ENCODE data around the gene RNF112.

DNA sequence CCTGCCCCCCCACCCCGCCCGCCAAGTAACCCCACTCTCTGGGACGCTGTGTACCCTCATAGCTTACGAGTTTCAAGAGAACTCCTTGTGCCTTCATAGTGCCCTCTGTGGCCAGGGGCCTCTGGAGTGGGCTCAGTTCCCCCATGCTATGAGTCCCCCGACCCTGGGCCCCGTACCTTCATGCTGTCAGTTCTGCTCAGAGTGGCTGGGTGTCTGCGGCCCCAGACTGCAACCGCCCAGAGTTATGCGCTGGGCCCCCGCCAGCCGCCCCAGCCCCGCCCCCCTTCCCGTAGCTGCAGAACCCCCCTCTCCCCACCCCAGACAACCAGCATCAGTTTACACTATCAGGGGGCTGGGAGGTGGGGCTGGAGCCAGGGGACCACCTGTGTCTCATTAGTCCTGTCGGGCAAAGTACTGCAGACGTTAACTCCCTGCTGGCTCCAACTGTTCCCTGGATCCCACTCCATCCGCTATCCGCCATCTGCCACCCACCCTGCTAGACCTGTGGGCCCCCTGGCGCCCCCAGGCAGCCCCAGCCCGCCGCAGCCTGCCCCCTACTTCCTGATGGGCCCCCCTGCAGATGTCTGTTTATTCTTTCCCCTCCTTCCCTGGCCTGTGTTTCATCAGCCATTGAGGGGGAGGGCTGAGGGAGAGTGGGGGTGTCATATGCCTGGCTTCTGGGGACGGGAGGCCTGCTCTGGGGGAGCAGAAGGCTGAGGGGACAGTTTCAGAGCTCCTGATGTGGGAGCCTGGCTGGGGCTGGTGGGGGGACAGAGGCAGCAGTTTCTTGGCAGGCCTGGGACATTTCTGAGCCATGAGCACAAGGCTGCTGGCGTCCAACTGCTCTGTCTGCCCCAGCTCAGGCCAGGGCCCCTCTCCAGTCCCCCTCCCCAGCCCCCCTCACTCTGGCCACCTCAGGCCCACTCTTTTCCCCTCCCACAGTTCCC, 23.8 kb upstream of the RNF112 start, which contains the start of gene MFAP4:
- no peak for TF ChIP-seq E2F1 (CRISPR knock-in tag; IDR thresholded peaks at IDR 0.05)
- TF ChIP-seq, protein P1, sequence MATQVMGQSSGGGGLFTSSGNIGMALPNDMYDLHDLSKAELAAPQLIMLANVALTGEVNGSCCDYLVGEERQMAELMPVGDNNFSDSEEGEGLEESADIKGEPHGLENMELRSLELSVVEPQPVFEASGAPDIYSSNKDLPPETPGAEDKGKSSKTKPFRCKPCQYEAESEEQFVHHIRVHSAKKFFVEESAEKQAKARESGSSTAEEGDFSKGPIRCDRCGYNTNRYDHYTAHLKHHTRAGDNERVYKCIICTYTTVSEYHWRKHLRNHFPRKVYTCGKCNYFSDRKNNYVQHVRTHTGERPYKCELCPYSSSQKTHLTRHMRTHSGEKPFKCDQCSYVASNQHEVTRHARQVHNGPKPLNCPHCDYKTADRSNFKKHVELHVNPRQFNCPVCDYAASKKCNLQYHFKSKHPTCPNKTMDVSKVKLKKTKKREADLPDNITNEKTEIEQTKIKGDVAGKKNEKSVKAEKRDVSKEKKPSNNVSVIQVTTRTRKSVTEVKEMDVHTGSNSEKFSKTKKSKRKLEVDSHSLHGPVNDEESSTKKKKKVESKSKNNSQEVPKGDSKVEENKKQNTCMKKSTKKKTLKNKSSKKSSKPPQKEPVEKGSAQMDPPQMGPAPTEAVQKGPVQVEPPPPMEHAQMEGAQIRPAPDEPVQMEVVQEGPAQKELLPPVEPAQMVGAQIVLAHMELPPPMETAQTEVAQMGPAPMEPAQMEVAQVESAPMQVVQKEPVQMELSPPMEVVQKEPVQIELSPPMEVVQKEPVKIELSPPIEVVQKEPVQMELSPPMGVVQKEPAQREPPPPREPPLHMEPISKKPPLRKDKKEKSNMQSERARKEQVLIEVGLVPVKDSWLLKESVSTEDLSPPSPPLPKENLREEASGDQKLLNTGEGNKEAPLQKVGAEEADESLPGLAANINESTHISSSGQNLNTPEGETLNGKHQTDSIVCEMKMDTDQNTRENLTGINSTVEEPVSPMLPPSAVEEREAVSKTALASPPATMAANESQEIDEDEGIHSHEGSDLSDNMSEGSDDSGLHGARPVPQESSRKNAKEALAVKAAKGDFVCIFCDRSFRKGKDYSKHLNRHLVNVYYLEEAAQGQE (IDR thresholded peaks at IDR 0.05; ENCODE audit: borderline replicate concordance in 1 of 2, low read depth in 1 of 2, low read length in 2 of 2): no peak
- TF ChIP-seq KMT2B (CRISPR knock-in tag; IDR thresholded peaks at IDR 0.05): no peak
- TF ChIP-seq ZNF670 (CRISPR knock-in tag; IDR thresholded peaks at IDR 0.05; ENCODE audit: borderline replicate concordance): no peak

Data from HepG2 (cell line).